KG1 (cell line): Measurements from ENCODE around the gene PIGC.

Source experiments
- DNase-seq: peaks from one replicate; lab custom pipeline; 2025; lab: John Stamatoyannopoulos, UW

Gene PIGC

DNA sequence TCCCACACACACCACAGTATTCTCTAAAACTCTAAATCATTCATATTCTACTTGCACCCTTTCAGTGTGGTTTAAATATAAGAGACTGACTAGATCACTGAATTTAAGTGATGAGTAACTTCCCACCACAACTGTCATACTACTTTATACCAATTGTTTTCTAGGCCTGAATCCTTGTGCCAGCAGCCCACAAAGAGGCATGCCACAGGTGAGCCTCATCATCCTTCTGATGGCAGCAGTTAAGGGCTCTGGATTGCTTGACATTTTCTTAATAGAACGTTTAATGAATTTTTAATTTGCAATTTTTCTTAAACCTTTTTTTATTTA, 13.8 kb downstream of the PIGC start:
- no peak for DNase-seq

DNA sequence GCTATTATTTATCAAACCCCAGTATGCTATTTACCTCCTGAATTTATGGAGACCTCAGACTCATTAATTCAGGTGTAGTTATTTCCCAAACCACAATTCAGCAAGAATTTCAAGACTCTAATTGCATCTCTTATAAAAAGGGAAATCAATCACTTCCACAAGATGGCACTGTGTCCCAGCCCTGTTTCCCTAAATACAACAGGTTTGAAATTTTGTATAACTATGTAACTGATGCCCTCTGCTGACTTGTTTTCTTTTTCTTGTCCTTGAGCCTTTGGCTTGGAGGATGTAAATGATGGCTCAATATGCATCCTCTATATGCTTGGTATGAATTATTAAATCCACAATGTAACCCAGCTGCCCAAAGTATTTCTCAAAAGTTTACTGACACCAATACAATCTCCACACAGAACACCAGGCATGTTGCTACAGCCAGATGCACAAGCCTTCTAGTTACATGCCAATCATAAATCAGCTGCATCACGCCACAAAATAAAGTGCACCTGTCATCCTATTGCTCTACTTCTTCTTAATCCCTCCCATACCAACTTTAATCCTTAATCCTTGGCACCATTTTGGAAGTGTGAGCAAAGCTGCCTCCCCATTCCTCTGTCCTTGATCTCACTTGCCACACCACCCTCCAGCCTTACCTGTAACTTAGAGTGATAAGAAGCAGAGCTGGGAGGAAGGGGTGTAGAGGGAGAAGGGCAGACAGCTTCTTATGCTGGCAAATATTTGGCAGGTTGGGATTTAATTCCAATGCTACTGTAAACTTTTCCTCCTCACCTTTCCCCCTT, 14.3 kb downstream of the PIGC start:
- DNase-seq: peak; percentile 61

DNA sequence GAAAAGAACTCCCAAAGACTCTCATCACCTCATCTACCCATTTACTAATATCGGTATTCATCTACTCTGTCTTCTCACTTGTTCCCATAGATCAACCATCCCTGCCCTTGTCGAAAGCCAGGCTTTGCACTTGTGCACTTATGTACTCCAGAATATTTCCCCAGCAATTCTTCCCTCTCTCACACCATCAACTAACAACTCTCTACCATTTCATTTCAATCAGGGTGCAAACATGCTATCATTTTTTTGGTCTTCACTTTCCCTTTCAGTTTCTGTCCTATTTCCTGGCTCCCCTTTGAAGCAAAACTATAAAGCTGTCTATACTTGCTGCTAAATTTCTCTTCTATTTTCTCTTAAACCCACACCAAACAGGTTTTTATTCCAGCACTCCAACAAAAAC, 16.7 kb downstream of the PIGC start:
- no peak for DNase-seq

DNA sequence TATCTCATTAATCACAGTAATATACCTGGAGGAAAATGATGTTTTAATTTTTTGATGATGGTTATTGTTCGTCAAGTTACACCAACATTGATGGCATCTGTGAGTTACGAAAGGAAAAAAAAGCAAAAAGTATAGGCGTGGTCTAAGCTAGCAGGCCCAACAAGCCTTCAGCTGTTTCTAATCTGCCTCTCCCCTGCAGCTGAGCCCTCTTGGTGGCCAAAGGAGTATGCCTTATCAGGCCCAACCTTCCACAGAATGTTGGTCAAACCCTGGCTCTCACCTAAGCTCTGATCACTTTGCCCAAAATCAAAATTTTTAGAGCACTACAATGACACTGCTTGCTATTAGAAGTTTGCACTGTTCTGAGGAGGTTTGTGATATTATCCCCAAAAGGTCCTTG, 18.5 kb downstream of the PIGC start:
- DNase-seq: no peak

DNA sequence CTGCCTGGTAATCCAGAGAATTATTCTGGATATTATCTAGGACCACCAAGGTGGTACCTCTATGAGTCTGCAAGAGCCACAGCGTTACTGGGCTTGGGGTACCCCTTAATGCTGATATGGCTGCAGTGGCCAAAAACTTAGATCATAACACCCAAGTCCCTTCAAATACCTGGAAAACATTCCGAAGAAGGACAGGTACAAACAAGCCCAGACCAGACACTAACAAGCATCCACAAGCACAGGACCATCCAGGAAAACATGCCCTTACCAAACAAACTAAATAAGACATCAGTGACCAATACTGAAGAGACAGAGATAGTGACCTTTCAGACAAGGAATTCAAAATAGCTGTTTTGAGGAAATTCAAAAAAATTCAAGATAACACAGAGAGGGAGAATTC, 20.5 kb downstream of the PIGC start:
- no peak for DNase-seq

DNA sequence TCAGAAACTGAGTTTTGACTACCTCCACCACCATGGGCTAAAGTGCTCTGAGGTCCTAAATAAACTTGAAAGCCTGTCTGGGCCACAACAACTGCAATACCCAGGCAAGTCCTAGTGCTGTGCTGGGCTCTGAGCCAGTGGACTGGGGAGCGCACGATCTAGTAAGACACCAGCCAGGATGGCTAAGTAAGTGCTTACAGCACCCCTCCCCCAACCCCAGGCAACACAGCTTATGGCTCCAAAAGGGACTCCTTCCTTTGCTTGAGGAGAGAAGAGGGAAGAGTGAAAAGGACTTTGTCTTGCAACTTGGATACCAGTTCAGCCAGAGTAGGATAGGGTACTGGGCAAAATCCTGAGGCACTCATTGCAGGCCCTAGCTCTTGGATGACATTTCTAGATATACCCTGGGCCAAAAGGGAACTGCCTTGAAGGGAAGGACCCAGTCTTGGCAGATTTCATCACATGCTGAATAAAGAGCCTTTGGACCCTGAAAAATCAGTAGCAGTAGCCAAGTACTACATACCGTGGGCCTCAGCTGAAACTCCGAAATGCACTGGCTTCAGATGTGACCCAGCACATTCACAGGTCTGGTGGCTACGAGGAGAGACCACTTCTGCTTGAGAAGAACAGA, 21.8 kb downstream of the PIGC start:
- no peak for DNase-seq

DNA sequence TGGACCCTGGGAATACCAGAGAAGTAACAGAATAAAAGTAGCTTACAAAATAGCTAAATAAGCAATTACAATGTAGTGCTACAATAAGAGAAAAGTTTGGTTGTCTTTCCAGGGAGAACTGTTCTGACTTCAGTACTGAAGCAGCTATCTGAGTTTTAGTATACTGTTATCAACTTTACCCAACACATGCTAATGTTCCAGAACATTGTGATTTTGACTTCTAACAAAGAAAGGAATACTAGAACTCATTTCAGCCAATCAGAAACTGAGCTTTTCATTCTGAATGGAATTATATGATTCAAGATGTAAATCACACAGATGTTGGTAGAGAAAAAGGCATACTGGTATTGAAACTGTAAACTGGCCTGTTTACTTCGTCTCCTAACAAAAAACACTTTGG, 23.5 kb downstream of the PIGC start, which contains the start of gene C1orf105:
C1orf105 (plus strand) TSS at position 301 of the 400 bp plus-strand sequence. CDS start 201 bp downstream, outside the sequence.
- no peak for DNase-seq

DNA sequence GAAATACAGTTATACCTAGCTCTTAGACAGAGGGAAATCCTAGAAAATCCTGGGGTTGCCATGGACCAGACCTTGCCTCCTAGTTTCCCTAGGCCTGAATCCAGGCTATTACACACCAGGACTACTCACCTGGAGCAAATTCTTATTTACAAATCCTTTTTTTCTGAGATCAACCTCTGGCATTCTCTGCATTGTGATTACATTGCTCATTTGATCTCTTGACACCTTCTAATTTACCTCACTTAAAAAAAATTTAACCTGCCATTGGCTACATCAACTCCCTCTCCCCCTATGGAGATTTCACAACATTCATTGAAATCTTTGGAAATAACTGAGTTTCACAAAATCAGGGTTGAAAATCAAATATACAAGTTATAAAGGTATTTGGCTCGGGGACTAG, 26.3 kb downstream of the PIGC start:
- DNase-seq: no peak

DNA sequence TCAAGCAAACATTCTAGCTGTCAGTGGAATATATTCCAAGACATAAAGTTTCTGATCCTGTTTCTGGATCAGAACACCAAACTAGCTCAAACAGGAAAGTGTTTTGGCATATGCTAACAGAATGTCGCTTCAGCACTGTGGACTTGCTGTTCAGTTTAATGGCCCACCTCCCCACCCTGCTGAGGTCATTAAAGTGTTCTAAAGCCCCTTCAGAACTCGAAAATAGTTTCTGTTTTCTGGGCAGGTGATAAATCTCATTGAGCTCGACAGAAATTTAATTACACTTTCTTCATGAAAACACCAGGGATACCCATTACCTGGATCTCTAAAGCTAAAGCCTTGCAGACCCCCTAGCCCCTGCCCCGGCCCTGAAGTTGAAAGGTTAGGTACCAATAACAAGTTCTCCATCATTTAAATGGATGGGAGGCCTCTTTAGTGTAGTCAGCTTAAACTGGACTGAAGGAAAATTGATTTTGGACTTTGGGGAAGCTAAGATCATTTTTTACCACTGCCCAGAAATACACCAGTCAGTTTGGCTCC, 27.3 kb downstream of the PIGC start:
- DNase-seq: no peak

DNA sequence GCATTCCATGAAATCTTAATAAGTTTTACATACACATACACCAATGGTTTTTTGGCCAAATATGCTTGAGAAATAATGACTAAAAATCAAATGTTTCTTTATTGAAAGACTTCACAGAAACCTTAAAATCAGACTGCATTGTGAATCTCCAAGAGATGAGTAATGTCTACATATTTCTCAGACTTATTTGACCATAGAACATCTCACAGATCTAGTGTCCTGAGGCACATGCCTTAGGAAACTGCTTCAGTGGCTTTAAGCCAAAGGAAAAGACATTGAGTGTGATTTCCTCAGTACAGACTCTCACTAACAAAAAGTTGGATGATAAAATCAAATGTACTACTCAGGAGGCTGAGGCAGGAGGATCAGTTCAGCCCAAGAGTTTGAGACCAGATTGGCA, 29.5 kb downstream of the PIGC start:
- no peak for DNase-seq

DNA sequence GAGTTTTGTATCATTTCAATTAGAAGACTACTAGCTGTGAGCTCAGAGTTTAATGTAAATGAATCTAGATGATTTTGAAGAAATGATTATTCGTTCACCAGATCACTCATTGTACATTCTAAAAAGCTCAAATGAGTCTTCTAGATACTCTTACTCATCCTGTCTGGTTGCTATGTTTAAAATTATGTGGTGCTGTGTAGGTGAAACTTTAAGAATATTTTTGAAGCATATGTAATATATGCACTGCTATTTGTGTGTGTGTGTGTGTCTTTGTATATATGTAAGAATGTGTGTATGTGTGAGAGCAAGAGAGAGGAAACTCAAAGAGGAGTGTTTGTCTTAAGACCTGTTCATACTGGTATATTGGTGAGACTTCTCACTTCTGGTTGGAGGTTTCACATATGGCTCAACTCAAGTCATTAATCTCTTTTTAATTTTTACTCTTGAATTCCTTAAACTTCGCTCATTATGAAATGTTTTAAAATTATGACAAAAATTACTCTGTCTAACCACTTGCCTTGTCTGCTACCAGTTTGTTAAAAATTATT, 32.0 kb downstream of the PIGC start:
- DNase-seq: no peak

DNA sequence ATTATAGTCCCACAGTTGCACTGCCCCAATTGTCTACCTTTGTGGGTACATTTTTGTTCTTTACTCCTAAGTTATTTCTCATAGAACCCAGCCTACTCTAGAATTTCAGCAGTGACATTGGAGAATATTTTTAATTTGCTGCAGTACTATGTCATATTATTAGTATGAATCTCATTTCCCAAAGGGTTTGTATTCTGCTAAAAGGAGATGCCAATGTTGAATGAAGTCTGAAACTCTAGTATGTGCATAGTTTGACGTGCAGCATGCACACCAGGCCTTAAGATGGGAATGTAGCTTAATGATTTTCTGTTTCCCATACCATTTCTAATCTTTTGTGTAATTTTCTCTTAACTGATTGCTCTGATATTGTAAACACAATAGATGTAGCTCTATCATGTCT, 33.8 kb downstream of the PIGC start:
- no peak for DNase-seq

DNA sequence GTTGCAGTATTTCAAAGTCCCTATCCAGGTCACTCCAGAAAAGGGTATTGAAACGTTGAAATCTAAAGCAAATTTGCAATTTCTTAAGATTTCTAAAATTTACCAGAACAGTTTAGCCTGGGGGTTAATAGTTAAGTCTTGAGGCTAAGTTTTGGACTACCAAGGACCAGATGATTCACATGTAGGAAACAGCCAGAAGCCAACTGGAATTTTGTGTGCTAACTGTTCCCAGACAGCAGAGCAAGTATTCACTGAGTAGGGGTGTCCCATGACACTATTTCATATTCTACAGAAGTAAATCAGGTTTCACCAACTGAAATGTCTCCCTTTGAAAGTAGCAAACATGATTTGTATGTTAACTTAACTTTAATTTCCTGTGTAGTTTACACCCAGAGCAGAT, 34.9 kb downstream of the PIGC start:
- no peak for DNase-seq

DNA sequence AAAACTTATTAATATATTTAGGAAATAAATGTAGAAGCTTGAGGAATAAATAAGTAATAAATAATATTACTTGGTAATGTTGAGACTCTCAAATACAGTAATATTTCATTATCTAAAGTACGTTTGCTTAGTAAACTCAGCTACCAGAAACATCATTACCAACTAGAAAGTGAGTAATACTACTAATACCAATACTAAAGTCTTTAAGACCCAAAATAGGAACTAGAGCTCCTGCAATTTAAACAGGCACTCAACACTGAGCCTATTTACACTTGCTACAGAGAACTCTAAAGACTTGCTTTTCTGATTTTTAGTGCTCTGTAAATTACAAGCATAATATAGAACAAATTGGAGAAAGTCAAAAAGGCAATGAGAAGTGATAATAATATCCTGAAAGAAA, 36.9 kb downstream of the PIGC start:
- DNase-seq: no peak

DNA sequence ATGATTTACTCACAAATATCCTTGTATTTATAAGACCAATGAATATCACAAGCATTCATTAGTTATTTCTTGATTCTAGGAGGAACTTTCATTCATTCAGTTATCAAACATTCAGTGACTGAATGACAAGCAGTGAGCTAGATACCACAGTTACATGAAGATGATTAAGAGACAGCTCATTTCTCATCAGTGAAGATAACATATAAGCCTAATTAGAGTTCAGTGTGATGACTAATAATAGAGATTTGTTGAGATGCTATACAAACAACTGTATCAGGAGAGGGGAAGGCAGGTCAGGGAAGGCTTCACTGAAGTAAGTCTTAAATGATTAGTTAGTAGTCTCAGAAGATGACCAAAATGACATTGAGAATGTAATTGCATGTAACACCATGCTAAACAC, 38.0 kb downstream of the PIGC start:
- no peak for DNase-seq

DNA sequence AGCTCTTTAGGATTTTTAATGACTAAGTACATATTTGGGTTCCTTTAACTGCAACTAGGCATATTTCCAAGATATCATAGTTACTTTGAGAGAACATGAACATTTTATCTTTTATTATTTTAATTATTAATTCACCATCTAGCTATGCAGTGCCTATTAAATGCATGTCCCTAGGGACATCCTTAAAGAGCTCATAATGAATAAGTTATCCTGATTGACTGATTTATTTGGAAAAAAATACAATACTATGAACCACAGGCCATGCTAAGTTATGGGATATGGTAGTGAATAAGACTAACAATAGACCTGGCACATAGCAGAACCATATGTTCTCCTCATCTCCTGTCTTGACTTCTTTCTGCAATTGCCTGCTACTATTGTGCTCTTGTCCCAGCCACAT, 39.7 kb downstream of the PIGC start:
- DNase-seq: no peak

DNA sequence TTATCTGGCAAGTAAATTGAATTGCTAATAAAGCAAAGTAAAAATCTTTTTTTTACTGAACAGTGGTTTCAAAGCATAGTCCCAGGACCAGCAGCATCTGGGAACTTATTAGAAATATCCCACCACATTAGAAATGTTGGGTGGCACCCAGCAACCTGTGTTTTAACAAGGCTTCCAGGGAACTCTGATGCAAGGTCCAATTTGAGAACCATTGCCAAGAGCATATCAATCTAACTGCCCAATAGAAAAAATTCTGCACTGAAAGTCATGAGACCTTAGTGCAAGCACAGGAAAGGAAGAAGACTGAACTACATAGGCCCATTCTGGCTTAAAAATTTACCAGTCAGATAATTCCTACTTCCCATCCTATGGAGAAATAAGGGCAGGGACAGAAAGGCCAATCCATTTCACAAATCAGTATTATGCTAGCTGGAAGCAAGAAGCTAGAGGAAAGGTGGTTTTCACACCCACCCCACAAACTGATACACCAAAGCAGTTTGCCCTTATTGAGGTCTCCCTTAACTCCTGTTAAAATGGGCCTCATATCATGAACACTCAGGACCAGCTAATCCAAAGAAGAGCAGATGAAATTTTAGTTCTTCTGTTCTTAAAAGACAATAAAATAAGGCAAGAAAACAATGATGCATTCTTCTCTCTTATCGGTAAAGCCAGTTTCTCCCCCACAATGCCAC, 40.8 kb downstream of the PIGC start:
- no peak for DNase-seq

DNA sequence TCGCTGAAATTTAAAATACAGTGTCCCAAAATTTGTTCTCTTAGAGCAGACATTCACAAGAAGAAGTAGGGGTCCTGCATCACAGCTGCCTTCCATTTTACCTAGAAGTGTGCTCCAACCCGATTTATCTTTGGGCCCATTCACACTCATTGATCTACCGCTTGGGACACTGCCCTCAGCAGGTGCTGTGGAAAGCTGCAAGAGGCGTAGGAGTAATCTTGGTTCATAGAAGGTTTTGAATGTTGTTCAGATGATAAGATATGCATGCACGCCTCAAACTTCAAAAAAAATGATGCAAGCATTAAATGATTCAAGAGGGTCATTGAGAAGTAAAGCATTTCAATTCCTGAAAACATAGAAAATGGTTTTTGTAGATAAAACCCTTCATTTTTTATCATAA, 42.0 kb downstream of the PIGC start:
- no peak for DNase-seq

DNA sequence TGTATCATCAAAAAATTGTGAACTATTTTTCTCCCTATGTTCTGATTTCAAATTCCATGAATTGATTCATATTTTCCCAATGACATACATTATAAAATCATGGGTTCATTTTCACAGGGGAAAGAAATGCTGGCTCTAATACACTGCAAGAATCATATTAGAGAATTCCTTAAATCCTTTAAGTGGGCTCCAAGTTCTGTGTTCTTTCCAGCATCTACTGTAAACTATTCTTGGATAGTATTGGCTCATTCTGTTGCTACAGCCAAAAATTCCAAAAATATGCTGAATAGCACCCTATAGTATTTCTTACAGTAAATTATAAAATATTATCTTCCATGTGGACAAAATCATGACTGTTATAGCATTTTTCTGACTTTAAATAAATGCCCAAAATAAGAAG, 42.4 kb downstream of the PIGC start:
- no peak for DNase-seq

DNA sequence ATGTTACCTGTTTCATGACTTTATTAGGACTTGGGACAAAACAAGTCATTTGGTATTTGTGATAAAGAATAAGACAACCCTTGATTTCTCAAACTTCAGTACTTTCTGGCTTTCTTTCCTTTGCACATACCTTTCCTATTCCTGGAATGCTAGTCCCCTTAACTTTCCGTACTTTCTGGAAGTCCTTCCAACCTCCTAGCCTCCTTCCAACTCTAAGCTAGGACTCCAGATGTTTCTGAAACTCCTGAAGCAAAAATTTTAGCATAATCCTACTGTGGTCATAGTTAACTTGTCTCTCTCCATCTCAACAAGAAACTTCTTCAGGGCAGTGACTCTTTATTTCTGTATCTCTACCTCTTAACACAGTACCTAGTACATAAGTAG, 43.2 kb downstream of the PIGC start:
- no peak for DNase-seq

DNA sequence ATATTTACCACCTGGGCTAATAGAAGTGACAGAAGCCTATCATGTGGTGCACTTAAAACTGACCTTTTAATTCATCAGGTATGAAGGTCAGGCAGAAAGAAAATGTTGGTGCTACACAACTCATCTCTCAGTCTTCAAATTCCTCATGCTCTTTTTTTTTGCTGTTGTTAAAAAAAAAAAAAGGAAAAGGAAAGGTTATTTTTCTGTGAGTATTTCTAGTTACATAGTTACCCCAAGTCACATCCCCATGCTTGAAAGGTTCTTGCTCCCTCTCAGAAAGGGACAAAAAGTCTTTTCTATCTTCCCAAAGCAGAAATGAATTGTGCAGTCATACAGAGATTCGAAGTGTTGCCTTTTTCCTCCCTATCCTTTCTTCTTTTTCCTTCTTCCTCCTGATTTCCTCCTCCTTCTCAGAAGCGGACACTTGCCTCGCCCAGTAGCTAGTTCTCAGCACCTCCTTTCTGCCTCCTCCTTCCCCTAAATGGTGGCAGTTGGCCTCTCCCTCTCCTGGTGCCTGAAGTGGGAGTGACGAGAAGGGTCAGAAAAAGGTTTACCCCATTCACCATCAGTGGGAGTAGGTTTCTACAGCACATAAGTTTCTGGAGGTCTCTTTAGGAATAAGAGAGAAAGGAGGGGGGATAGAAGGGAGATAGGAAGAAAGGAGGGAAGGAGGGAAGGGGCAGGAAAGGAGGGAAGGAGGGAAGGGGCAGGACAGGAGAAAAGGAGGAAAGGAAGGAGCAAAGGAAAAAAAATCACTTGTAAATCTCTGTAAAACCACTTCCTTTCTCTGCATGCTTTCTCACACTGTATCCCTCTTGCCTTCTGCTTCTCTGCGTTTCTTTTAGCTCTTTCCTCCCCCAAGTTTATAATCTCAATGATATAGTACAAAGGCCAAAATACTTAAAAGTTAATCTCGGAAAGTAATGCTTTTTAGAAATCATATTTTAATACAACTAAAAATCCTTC, 43.8 kb downstream of the PIGC start:
- DNase-seq: no peak
